T-helper 1 cell treated with Interleukin-12 subunit alpha and Interleukin-12 subunit beta and Interleukin-4 antibody, amounts not matched to agents 30 ng/mL and 1 ng/mL, for 36 hours (primary cell): ENCODE results near the gene MIDN. TPM values are rescaled to one million over a fixed set of nuclear protein-coding genes. Genes with fewer than 3 reads are reported as not detected.

Source experiments
- intact Hi-C: fragments of 100-400 bp; cut with micrococcal nuclease; formaldehyde crosslinking; loops from one replicate; pipeline ENCODE4 v1.15.1; 2024
- total RNA-seq: library from RNA; stranded (reverse); gene quantifications from 2 replicates; pipeline ENCODE4 v1.2.3, GENCODE V29; 2022

MIDN gene
- total RNA-seq, 1 donor from 2014 or later = 107 TPM

DNA sequence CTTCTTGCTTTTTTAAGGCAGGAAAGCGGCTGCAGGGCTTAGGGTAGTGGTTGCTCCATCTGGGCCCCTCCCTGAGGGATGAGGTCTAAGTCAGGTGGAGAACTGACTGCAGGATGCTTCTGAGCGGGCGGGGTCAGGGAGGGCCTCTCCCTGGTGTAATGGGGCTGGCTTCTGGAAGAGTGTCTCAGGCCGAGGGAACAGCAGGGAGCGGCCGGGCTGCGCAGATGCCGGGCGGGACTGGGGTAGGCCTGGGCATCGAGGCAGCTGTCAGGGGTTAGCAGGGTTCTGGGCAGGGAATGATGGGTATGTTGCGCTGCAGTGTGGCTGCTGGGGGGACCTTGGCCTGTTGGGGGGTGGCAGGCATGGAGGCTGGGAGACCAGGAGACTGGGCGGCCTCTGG is 29.7 kb downstream of the MIDN start:
- intact Hi-C loops = loop anchor here (2.0 kb wide), 1 partner anchor 167 kb away; no protein-coding TSS in a partner anchor

DNA sequence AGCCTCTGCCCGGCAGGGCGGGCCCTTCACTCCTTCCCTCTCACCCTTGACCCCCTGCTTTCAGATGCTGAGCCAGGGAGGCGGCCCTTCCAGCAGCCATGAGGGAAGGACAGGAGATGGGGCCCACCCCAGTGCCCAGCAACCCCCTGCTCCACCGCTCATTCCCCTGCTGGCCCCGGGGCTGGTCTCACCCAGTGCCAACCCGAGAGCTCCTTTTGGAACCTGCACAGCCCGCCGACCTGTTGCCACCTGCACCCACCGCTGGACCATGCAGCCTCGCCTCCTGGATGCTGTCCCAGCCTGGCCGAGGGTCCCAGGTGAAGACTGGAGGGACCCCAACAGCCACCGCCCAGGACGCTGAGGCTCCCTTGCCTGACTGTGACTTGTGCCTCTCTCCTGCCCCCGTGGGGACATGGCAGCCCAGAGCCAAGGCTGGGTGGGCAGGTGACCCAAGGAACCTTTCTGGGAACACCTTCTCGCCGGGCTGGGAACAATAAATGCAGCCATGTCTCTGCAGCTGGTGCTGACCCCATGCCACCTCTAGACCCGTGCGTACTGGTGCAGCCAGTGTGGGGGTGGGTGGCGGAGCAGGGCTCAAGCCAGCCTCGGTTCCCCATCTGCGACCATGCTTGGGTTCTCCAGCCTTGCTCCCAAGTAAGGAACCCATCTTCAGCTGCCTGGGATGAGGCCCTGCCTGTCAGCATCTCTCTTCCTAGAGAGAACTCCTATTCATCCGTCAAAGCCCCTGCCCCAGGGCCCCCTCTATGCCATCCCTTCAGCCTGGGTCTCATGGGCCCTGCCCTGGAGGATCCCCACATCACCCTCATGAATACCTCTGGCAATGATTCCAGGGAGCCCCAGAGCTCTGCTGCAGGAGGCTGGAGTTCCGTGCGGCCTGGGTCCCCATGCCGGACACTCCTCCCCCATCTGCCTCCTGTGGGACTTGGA is 30.6 kb downstream of the MIDN start:
- intact Hi-C loops = loop anchor here (1.0 to 2.0 kb wide), 2 partner anchors 93 to 166 kb away; no protein-coding TSS in a partner anchor

DNA sequence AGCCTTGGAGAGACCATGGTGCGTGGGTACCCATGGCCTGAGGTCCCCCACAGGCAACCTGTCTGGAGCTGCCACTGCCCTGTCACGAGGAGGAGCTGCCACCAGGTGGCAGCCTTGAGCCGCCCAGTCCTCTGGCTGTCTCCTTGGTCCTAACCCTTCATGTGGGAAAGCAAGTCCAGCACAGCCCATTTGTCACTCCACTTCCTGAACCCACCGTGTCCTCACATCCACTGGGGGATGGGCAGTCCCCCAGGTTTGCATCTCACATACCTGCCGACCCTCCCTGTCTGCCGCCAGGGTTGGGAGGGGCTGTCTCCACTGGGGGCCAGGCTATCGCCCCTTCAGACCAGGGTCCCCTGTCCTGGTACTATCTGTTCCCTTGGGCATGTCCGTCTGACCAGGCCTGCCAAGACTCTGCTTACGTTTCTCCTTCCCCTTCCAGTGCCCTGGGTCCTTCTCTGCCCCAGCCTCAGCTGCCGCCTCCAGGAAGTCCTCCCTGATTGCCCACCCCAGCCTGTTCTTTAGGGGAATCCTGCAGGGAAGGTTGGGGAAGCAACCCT is 31.5 kb downstream of the MIDN start:
- intact Hi-C loops = loop anchor here (1.0 to 2.0 kb wide), 2 partner anchors 92 to 165 kb away; no protein-coding TSS in a partner anchor

DNA sequence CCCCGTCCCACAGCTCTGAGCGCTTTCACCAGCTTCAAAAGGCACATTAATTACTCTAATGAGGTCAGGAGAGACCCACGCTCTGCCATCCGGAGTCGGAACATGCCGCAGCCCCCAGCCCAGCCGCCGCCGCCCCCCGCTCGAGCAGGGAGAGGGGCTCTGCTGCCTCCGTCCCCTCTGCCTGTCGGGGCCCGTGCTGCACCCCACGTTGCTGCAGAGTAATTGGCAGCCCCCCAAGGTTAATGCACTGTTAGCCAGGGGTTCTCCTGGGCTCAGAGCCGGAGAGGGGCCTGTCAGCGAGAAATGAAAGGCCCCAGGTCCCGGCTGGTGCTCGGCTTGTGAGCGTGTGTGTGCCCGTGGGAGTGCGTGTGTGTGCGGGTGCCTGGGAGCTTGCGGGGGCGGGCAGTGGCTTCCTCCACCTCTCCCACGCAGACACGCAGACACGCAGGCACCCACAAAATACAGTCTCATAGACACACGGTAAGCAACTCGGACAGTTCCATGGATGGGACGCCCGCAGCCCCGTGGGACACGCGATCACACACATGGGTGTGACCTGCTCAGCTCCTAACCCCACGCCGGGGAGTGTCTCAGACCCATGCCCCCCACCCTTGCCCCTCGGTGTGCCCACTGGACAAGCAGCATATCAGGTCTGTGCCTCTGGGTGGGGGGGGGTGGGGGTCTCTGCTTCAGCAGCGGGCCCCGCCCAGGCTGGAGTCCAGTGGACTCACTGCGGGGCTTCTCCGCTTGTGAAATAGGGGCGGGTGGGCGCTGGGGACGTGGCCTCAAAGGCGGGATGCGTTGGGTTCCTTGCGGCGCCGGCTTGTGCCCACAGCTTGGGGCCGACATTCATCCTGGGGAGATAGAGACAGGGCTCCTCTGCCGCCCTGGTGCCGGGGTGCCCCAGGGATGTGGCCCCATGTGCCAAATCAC is 32.5 kb downstream of the MIDN start:
- intact Hi-C loops = no loop called here

DNA sequence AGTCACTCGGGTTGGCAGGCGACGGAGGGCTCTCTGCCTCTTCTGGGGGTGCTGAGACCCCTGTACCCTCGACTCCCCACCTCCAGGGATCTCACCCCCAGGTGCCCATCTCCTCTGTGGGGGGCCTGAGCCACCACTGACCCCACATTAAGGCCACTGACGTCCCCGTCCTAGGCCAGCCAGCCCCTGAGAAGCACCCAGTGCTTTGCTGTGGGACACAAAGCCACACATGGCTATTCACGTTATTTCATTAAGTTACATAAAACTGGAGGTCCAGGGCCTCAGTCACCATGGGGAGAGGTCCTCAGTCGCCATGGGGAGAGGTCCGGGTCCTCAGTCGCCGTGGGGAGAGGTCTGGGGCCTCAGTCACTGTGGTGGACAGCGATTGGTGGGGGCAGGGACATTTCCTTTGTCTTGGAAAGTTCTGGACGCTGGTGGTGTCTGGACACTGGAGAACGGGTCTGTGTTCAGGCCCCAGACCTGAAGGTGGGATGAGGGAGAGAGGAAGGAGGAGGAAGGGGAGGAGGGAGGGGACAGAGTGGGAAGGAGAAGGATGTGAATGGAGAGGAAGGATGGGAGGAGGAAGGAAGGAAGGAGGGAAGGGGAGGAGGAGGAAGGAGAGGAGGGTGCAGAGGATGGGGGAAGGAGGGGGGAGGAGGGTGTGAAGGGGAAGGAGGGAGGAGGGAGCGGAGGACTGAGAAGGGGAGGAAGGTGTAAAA is 33.3 kb downstream of the MIDN start:
- intact Hi-C loops = no loop called here

DNA sequence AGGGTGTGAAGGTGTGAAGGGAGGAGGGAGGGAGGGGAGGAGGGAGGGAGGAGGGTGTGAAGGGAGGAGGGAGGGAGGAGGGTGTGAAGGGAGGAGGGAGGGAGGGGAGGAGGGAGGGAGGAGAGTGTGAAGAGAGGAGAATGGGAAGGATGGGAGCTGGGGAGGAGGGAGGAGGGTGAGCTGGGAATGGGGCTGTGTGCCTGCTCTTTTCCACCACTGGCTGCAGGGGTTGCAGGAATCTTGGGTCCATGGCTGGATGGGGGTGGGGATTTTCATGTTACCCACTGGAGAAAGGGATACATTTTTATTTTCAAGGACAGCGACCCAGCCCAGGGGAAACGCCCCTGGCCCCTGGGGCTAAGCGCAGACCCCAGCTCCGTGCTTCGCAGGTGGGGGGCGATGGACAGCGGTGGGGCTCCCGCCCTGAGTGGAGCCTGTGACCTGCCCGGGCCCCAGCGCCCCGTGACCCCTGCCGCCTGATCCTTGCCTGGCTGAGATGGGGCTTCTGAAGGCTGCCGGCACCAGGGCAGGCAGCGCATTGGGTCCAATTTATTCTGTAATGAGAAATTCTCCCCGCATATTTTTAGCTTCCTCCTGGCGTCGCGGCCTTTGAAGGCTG is 34.3 kb downstream of the MIDN start:
- intact Hi-C loops = no loop called here

DNA sequence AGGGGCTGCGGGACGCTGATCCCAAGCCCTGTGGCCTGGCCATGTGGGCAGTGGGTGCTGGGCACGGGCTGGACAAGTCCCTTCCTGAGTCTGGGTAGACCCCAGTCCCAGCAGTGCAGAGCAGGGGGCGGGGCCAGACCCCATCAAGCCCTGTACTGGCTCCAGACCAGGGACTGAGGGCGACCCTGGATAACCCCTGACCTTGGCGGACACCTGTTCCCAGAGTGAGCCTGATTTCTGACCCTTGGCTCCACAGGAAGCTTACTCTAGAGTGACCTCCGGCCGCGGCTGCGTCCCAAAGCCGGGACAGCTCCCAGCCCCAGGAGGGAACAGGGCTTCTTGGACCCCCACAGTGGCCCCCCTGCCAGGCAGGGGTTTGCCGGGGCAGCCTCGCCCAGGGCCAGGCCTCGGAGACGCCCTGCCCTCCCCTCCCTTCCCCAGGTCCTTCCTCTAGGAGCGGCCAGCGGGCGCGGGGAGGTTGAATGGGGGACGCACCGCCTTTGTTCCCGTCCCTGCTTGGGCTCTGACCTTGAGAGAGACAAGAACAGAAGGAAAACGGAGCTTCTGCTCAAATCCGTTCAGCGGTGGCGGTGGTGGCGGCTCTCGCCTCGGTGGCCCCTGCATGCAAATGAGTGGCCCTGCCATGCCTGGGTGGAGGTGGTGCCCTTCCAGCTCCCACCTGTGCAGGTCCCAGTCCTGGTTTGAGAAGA is 35.0 kb downstream of the MIDN start:
- intact Hi-C loops = no loop called here

DNA sequence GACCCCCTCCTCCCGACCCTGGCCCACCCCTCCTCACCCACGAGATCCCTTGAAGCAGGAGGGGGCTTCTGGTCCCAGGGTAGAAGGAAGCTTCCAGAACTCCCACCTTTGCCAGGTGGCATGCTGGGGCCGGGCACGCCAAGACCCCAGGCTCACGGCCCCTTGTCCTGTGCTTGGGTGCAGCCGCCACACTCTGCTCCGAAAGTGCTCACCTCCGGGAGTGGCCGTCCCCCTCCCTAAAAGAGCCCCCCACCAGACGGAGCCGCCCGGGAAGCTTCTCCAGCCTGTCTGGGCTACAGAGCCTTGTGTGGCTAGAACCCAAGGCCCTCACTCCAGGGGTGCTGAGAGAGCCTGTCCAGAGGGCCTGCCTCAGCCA is 35.5 kb downstream of the MIDN start:
- intact Hi-C loops = no loop called here

DNA sequence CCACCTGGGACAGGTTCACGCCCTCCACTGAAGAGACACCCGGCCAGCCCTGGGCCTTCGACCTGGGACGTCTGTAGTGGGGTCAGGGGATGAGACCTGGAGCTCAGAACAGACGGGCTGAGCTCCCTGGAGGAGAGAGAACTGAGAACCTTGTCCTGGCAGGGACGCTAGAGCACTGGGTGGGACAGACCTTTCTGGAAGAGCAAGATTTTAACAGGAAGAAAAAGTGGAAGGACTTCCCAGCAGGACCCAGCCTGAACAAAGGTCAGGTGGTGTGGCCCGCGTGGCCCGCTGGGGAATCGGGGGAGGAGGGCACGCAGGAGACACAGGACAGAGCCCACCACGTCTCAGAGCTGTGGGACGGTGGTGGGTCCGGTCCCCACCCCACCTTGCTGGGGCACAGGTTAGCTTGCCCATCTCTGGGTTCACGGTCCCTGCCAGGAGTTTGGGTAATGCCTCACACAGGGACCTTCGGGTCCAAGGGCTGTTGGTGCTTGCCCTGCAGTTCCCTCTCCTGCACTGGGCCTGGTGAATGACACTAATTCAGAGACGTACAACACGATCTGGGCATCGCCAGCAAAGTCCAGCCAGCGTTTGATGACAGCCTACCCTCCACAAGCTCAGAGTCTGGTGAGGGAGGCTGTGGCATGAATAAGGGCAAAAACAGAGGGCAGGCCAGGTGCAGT is 36.1 kb downstream of the MIDN start:
- intact Hi-C loops = no loop called here

DNA sequence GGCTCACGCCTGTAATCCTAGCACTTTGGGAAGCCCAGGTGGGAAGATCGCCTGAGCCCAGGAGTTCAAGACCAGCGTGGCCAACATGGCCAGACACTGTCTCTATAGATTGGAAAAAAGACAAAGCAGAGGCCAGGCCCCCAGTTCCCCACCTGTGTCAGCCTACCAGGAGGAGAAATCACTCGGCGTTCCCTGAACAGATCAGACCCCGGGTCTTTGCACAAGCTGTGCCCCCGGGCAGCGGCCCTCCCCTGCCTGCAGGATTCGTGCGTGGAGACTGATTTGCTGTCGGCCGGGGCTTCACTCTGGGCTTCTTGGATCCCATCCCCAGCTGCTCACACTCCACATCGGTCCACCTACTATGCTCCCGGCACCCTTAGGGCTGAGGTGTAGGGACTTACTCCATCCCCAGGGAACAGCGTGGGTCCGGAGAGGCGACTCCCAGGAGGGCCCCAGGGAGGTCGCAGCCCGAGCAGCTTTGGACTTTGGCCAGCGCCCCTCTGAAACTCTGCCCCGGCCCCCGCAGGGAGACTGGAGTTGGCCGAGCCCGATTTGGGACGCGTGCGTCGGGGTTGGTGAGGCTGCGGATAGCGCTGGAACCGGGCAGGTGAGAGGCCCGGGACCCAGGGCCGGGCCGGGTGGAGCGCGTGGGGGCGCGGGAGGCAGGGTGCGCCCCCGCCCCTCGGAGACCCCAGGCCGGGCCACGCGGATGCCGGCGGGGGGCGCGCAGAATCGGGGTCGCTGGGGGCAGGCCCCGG is 36.8 kb downstream of the MIDN start:
- intact Hi-C loops = no loop called here

DNA sequence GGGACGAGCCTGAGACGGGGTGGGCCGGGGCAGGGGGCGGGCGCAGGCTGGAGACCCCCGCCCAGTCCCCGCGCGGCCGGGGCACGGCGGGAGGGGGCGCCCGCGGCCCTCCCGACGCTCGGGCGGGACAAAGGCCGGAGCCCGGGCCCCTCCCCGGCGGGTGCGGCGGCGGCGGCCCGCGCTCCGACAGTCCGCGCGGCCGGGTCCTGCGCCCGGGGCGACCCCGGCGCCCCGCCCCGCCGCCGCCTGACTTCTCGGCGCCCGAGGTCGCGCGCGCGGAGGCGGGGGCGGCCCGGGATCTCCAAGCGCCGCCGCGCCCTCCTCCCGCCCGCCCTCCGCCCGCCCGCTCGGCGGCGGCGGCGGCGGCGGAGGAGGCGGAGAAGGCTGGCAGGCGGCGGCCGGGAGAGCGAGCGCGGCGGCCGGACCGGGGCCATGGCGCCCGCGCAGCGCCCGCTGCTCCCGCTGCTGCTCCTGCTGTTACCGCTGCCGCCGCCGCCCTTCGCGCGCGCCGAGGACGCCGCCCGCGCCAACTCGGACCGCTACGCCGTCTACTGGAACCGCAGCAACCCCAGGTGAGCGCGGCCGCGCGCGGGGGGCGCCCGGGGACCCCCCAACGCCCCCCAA is 37.5 kb downstream of the MIDN start, which contains the start of gene EFNA2:
TSS of gene EFNA2 (plus strand) at position 137 of the 624 bp plus-strand sequence. CDS start at position 433, 296 bp downstream.
- intact Hi-C loops = no loop called here

DNA sequence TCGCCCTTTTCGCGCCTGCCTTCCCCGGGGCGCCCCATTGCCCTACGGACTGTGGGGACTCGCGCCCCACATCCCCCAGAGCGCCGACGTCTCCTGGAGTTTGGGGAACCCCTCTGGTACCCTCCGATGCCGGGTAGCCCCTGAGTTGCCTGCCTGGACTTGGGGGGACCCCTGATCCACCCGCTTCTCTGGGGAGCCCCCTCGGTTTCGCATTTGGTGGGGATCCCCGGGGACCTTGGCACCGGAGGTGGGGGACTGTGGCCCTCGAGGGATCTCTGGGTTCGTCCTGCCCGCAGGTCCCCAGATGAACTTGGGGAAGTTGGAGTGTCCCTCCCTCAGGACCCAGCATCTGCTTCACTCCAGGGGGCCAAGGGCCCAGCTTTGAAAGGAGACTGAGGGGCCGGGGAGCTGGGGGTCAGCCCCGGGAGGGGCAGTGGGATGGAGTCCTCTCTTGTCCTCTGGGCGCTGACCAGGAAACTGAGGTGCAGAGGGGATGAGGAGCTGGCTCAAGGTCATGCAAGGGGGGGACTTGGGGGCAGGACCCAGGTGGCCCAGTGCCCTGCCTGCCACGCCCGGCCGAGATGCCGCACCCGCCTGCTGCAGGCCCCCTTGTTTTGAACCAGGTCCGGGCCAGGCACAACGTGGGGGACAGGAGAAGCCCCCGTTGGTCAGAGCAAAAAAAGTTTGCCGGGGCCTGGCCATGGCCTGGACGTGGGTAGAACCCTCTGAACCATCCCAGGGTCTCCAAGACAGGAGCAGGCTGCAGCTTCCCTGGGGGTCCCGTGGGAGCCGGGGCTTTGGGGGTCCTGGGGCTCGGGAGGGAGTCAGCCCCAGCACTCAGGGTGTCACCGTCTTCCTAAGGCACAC is 38.3 kb downstream of the MIDN start:
- intact Hi-C loops = no loop called here

DNA sequence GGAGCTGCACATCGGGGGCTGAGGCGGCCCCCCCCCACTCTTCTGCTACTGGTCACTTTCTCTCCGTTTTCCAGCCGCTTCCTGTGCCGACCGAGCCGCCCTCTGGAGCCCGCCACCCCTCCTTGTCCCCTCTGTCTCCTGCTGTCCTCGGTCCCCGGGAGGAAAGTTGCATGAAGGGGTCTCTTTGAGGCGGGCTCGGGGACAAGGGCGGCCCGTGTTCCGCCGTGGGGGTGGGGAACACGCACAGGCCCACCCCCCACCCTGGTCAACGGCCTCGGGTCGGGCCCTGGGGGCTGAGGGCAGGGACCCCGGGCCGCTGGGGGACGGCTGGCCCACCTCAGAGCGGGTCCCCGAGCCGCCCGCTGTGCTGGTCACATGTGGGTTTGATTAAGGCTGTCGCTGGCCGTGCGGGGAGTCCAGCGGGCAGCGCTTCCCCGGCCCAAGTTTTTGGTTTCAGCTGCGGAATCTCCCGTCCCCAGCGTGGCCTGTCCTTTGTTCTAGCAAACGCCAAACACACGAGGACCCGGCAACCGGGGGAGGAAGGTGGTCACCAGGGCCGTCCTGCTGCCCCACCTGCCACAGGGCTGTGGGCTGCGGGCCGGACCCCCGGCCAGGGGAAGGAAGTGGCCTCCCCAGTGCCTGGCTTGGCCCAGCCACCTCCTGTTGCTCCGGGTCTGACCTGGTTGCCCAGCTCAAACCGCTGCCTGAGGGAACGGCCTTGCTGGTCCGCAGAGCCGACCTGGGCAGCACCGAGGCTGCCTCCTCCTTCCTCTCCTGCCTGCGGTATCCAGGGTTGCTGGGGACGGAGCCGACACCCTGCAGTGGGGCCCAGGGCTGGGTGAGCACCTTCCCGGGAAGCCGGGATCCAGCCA is 39.2 kb downstream of the MIDN start:
- intact Hi-C loops = no loop called here

DNA sequence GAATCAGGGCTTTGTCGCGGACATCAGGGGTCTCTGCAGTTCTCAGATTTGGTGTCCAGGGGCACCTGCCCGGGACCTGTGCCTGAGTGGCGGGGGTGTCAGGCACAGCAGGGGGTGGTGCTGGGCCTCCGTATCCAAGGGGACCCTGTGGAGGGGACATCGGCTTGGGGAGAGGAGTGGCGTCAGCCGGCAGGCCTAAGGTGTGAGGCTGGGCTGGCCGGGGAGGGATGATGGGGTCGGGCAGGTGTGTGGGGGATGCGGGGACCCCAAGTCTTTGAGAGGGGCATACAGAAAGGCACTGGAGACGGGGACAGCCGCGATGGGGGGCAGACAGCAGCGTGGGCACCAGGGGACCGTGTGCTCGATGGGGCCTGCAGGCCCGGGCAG is 39.8 kb downstream of the MIDN start:
- intact Hi-C loops = no loop called here

DNA sequence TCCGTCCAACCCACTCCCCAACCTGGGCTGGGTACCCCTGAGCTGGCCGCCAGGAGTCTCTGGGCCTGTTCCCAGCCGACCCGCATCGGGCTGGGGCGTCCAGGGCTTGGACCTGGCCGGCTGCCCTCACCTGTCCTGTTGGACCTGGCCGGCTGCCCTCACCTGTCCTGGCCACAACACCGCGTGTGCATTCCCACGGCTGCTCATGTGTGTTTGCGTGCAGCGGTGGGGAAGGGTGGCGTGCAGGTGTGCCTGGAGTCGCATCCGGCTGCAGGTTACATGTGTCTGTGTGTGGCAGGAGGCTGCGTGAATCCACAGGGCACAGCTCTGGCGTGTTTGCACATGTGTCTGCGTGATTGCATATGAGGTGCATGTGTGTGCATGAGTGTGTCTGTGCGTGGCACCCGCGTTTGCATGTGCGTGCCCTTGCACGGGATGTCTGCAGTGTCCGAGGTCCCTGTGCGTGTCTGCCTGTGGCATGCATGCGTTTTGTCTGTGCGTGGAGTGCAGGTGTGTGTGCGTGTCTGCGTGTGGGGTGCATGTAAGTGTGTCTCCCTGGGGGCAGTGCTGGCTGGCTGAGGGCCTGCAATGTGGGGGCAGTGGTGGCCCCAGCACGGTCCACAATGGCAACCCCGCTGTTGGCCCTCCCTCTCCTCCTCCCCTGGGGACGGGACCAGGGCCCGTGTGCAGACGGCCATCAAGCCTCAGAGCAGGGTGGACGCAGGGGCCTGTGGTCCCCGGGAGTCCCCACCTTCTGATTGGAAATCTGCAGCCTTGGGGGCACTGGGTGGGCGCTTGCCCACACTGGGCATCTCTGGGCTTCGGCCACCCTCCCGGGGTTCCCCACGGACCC is 40.7 kb downstream of the MIDN start:
- intact Hi-C loops = no loop called here
